ENCODE data around the gene EYA3. TPM values are rescaled to one million over a fixed set of nuclear protein-coding genes. Genes with fewer than 3 reads are reported as not detected.

EYA3 gene
- total RNA-seq, 2 donors from 2014 or later, result 16.7 to 19.4 TPM

DNA sequence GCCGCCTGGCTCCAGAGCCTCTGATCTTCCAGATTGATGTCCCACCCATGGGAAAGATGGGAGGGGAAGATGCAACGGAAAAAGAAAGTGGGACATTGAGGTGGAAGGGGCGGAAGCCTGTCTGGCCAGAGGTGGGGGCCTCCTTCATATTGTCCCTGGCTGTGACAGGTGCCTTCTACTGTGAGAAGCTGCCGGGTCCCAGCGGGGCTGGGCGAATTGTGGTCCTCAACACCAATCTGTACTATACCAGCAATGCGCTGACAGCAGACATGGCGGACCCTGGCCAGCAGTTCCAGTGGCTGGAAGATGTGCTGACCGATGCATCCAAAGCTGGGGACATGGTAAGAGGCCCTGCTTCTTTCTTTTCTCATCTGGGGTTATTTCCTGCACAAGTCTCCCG, 134.2 kb downstream of the EYA3 start:
- Histone ChIP-seq H3K27me3 (replicated peaks; ENCODE audit: insufficient read depth) (no peaks in the 10 kb centered on the region), H3K4me3 (no peak overlapping the region), H3K36me3 (no peaks in the 10 kb centered on the region), H3K4me1 (replicated peaks) (no peaks in the 10 kb centered on the region), H3K27ac (no peak overlapping the region), H3K9me3 (no peaks in the 10 kb centered on the region)
- TF ChIP-seq POLR2AphosphoS5 (IDR thresholded peaks at IDR 0.05) (no peak), POLR2A (IDR thresholded peaks at IDR 0.05) (no peak)
- TF ChIP-seq, protein P1, sequence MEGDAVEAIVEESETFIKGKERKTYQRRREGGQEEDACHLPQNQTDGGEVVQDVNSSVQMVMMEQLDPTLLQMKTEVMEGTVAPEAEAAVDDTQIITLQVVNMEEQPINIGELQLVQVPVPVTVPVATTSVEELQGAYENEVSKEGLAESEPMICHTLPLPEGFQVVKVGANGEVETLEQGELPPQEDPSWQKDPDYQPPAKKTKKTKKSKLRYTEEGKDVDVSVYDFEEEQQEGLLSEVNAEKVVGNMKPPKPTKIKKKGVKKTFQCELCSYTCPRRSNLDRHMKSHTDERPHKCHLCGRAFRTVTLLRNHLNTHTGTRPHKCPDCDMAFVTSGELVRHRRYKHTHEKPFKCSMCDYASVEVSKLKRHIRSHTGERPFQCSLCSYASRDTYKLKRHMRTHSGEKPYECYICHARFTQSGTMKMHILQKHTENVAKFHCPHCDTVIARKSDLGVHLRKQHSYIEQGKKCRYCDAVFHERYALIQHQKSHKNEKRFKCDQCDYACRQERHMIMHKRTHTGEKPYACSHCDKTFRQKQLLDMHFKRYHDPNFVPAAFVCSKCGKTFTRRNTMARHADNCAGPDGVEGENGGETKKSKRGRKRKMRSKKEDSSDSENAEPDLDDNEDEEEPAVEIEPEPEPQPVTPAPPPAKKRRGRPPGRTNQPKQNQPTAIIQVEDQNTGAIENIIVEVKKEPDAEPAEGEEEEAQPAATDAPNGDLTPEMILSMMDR (IDR thresholded peaks at IDR 0.05), result no peak
- WGBS, result 92% methylated on average over 10 of the region's 10 CpGs
- intact Hi-C loops (cut with DNase I), result no loop called here
- no peak for DNase-seq (ENCODE audit: low spot score)

DNA sequence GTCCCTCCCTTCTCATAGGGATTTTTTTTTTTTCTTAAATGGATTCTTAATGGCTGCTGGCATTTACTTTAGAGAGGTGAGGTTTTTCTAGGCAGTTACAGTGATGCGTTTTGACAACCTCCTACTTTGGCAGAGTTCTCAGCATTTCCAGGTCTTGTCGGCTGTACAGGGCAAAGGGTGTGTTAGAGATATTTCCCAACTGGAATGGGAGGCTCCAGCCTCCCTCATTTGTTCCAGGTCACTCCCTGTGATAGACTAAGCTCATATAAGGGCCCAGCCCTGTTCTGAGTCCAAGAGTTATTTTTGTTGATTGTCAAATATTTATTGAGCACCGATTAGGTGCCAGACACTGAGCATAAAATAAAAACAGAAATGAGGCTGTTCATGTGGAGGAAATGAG, 136.3 kb downstream of the EYA3 start:
- Histone ChIP-seq H3K27ac (no peak overlapping the region), H3K27me3 (replicated peaks; ENCODE audit: insufficient read depth) (no peaks in the 10 kb centered on the region), H3K9me3 (no peaks in the 10 kb centered on the region), H3K4me3 (no peak overlapping the region), H3K4me1 (replicated peaks) (no peaks in the 10 kb centered on the region), H3K36me3 (no peaks in the 10 kb centered on the region)
- DNase-seq (ENCODE audit: low spot score), result no peak
- WGBS, result 61% methylated on average over 3 of the region's 3 CpGs
- intact Hi-C loops (cut with DNase I), result no loop called here
- TF ChIP-seq POLR2AphosphoS5 (IDR thresholded peaks at IDR 0.05) (no peak), POLR2A (IDR thresholded peaks at IDR 0.05) (no peak)
- TF ChIP-seq, protein P1 (IDR thresholded peaks at IDR 0.05), result no peak

DNA sequence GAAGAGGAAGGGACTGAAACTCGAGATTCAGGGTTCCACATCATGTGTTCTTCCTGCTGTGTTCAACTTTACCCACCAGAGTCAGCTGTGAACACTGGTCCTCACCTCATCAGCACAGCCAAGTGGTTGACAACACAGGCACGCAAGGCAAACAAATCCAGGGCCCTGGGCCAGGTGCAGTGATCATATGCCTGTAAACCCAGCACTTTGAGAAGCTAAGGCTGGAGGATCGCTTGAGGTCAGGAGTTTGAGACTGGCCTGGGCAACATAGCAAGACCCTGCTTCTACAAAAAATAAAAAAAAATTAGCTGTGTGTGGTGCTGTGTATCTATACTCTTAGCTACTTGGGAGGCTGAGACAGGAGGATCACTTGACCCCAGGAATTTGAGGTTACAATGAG, 137.0 kb downstream of the EYA3 start:
- TF ChIP-seq, protein P1 (IDR thresholded peaks at IDR 0.05), result no peak
- TF ChIP-seq POLR2AphosphoS5 (IDR thresholded peaks at IDR 0.05) (no peak), POLR2A (IDR thresholded peaks at IDR 0.05) (no peak)
- Histone ChIP-seq H3K27ac (no peak overlapping the region), H3K27me3 (replicated peaks; ENCODE audit: insufficient read depth) (no peaks in the 10 kb centered on the region), H3K9me3 (no peaks in the 10 kb centered on the region), H3K36me3 (no peaks in the 10 kb centered on the region), H3K4me1 (replicated peaks) (no peaks in the 10 kb centered on the region), H3K4me3 (no peak overlapping the region)
- 58% methylated on average over 3 of the region's 3 CpGs for WGBS
- no peak for DNase-seq (ENCODE audit: low spot score)
- intact Hi-C loops (cut with DNase I), result no loop called here

DNA sequence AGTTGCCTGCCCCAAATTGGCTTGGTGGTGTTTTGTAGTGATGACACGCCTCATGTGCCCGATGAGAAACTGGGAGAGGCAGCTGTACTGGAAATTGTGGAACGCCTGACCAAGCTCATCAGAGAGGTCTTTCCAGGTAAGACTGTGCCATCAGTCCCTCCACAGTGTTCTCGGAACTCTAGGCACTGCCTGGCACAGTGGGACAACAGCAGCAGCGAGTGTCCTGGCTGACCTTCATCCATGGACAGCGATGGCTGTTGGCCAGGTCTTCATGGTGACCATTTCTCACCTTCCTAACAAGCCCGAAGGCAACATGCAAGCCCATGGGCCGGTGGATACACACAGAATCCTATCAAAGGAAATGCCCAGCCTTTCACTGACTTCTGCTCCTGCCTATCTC, 139.4 kb downstream of the EYA3 start:
- Histone ChIP-seq H3K27me3 (replicated peaks; ENCODE audit: insufficient read depth) (no peaks in the 10 kb centered on the region), H3K9me3 (no peaks in the 10 kb centered on the region), H3K27ac (no peak overlapping the region), H3K4me1 (replicated peaks) (no peaks in the 10 kb centered on the region), H3K4me3 (no peak overlapping the region), H3K36me3 (no peaks in the 10 kb centered on the region)
- intact Hi-C loops (cut with DNase I), result no loop called here
- WGBS, result 91% methylated on average over 8 of the region's 8 CpGs
- TF ChIP-seq POLR2AphosphoS5 (IDR thresholded peaks at IDR 0.05) (no peak), POLR2A (IDR thresholded peaks at IDR 0.05) (no peak)
- TF ChIP-seq, protein P1 (IDR thresholded peaks at IDR 0.05), result no peak
- no peak for DNase-seq (ENCODE audit: low spot score)

DNA sequence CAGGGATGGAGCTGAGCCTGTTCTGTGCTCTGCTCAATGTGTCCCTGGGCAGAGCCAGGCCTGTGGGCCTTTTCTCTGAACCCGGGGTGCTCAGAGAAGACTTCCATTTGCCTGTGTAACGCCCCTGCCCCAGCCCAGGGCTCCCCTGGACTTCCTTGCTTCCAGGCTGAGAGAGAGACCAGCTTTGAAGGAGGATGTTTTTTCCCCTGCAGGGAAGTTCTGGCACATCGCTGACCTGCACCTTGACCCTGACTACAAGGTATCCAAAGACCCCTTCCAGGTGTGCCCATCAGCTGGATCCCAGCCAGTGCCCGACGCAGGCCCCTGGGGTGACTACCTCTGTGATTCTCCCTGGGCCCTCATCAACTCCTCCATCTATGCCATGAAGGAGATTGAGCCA, 143.4 kb downstream of the EYA3 start:
- Histone ChIP-seq H3K27me3 (replicated peaks; ENCODE audit: insufficient read depth) (no peaks in the 10 kb centered on the region), H3K9me3 (no peaks in the 10 kb centered on the region), H3K4me3 (no peak overlapping the region), H3K27ac (no peak overlapping the region), H3K36me3 (no peaks in the 10 kb centered on the region), H3K4me1 (replicated peaks) (no peaks in the 10 kb centered on the region)
- DNase-seq (ENCODE audit: low spot score), result no peak
- 88% methylated on average over 5 of the region's 5 CpGs for WGBS
- intact Hi-C loops (cut with DNase I), result no loop called here
- TF ChIP-seq POLR2AphosphoS5 (IDR thresholded peaks at IDR 0.05) (no peak), POLR2A (IDR thresholded peaks at IDR 0.05) (no peak)
- TF ChIP-seq, protein P1 (IDR thresholded peaks at IDR 0.05), result no peak
